IPS-11a (cell line): ENCODE results near the gene PSENEN.
A peak's percentile ranks its signal among the peaks of the same experiment; 100 is the strongest.
"Not testable (repeated sequence)": the region's sequence is repeated elsewhere in the genome, so short reads cannot be mapped to it uniquely, and the experiment has no call there.

Experiments used
- H3K4me3 ChIP-seq: one replicate; pipeline ENCODE4 v1.5.1; 2013; ENCODE audit warnings: low read depth, low read length, control low read depth

The PSENEN gene

DNA sequence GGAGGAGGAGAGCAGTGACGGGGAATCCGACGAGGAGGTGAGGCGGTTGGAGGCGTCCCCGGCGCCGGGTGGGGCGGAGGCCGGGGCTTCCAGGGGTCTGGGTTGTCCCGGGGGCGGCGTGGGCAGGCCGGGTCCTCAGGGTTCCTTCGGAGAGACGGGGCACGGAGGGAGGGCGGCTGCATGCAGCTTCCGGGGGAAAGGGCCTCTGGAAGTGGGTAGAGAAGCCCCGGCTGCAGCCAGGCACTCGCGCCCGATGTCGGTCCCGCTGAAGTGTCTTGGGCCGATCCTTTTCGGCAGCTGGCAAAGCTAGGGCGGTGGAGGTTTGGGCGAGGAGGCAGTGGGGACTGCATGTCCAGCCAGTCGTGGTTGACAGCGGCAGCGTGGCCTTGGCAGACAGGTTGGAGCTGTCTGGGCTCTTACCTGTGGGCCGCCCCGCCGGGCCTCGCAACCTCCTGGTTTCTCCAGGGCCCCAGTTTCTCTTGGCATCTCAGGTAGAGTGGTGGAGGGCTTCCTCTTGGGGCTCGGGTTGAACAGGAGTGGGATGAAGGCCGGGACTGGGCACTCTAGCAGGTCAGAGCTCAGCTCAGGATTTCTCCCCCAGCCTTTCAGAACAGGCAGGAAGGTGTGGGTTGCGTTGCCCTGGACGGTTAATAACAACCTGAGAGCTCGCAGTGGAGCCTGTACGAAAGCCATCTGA lies 27.0 kb upstream of the PSENEN start:
- peak overlapping the region; percentile 82 for H3K4me3 ChIP-seq

- no peak overlapping the region for H3K4me3 ChIP-seq
These were observed 25.9 kb upstream of the PSENEN start for GRCh38 chr19:35719402-35720162.

DNA sequence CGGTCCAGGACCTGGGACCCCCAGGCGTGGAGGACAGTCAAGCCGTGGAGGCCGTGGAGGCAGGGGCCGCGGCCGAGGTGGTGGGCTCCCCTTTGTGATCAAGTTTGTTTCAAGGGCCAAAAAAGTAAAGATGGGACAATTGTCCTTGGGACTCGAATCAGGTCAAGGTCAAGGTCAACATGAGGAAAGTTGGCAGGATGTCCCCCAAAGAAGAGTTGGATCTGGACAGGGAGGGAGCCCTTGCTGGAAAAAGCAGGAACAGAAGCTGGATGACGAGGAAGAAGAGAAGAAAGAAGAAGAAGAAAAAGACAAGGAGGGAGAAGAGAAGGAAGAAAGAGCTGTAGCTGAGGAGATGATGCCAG lies 25.3 kb upstream of the PSENEN start:
- H3K4me3 ChIP-seq = no peak overlapping the region

DNA sequence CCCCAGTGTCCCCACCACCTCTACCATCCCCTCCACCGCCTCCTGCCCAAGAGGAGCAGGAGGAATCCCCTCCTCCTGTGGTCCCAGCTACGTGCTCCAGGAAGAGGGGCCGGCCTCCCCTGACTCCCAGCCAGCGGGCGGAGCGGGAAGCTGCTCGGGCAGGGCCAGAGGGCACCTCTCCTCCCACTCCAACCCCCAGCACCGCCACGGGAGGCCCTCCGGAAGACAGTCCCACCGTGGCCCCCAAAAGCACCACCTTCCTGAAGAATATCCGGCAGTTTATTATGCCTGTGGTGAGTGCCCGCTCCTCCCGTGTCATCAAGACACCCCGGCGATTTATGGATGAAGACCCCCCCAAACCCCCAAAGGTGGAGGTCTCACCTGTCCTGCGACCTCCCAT lies 24.8 kb upstream of the PSENEN start:
- H3K4me3 ChIP-seq = no peak overlapping the region

DNA sequence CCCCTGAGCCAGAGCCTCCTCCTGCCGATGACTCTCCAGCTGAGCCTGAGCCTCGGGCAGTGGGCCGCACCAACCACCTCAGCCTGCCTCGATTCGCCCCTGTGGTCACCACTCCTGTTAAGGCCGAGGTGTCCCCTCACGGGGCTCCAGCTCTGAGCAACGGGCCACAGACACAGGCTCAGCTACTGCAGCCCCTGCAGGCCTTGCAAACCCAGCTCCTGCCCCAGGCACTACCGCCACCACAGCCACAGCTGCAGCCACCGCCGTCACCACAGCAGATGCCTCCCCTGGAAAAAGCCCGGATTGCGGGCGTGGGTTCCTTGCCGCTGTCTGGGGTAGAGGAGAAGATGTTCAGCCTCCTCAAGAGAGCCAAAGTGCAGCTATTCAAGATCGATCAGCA lies 24.1 kb upstream of the PSENEN start:
- H3K4me3 ChIP-seq = no peak overlapping the region

DNA sequence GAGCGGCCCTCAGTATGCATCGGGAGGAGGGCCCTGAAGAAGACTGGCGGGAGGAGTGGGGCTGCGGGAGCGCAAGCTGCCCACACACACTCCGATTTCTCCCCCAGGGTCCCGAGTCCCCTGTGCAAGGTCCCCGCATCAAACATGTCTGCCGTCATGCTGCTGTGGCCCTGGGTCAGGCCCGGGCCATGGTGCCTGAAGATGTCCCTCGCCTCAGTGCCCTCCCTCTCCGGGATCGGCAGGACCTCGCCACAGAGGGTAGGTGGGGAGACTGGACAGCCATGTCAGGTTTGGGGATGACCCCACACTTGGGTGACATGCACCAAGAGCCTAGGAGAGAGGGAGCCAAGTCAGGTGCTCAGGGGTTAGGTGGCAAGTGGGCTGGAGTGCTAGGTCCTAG lies 23.0 kb upstream of the PSENEN start:
- no peak overlapping the region for H3K4me3 ChIP-seq

GRCh38 chr19:35722897-35723296 lies 22.6 kb upstream of the PSENEN start:
- H3K4me3 ChIP-seq = no peak overlapping the region

DNA sequence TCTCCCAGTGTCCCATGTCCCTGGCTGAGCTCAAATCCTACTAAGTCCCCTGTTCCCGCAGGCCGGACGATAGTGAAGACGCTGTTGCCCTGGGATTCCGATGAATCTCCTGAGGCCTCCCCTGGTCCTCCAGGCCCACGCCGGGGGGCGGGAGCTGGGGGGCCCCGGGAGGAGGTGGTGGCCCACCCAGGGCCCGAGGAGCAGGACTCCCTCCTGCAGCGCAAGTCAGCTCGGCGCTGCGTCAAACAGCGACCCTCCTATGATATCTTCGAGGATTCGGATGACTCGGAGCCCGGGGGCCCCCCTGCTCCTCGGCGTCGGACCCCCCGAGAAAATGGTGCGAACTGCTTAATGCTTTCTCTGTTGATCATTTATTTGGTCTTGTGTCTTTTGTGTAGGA lies 21.8 kb upstream of the PSENEN start:
- no peak overlapping the region for H3K4me3 ChIP-seq

DNA sequence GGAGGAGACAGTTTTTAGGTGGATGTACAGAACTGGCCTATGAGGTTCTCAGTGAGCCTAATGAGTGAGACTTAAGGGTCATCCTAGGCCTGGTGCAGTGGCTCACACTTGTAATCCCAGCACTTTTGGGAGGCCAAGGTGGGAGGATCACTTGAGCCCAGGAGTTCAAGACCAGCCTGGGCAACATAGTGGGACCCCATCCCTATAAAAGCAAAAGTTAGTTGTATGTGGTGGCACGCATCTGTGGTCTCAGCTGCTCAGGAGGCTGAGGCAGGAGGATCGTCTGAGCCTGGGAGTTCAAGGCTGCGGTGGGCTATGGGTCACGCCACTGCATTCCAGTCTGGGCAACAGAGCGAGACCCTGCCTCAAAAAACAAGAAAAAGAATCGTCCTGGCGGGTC lies 21.3 kb upstream of the PSENEN start:
- not testable (repeated sequence) for H3K4me3 ChIP-seq

- no peak overlapping the region for H3K4me3 ChIP-seq
These were observed 20.9 kb upstream of the PSENEN start for GRCh38 chr19:35724560-35724959.

- no peak overlapping the region for H3K4me3 ChIP-seq
These were observed 20.1 kb upstream of the PSENEN start for GRCh38 chr19:35725216-35725861.

GRCh38 chr19:35727053-35727955 lies 18.1 kb upstream of the PSENEN start:
- no peak overlapping the region for H3K4me3 ChIP-seq

GRCh38 chr19:35727956-35728706 lies 17.3 kb upstream of the PSENEN start:
- no peak overlapping the region for H3K4me3 ChIP-seq

DNA sequence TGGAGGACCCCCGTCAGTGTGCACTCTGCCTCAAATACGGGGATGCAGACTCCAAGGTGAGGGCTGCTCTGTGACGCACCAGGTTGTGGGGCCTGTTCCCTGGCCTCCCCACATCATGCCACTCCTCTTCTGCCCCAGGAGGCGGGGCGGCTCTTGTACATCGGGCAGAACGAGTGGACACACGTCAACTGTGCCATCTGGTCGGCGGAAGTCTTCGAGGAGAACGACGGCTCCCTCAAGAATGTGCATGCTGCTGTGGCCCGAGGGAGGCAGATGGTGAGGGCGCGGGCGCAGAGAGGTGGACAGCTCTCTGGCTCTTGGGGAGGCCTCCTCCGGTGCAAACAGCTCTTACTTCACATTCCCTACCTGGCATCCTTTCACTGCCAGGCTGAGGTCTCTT lies 16.4 kb upstream of the PSENEN start:
- no peak overlapping the region for H3K4me3 ChIP-seq

- no peak overlapping the region for H3K4me3 ChIP-seq
These were observed 15.7 kb upstream of the PSENEN start for GRCh38 chr19:35729763-35730162.

GRCh38 chr19:35730326-35730725 lies 15.1 kb upstream of the PSENEN start:
- no peak overlapping the region for H3K4me3 ChIP-seq

- H3K4me3 ChIP-seq = no peak overlapping the region
These were observed 14.1 kb upstream of the PSENEN start for GRCh38 chr19:35731353-35731752.

- no peak overlapping the region for H3K4me3 ChIP-seq
These were observed 13.6 kb upstream of the PSENEN start for GRCh38 chr19:35731779-35732405.

DNA sequence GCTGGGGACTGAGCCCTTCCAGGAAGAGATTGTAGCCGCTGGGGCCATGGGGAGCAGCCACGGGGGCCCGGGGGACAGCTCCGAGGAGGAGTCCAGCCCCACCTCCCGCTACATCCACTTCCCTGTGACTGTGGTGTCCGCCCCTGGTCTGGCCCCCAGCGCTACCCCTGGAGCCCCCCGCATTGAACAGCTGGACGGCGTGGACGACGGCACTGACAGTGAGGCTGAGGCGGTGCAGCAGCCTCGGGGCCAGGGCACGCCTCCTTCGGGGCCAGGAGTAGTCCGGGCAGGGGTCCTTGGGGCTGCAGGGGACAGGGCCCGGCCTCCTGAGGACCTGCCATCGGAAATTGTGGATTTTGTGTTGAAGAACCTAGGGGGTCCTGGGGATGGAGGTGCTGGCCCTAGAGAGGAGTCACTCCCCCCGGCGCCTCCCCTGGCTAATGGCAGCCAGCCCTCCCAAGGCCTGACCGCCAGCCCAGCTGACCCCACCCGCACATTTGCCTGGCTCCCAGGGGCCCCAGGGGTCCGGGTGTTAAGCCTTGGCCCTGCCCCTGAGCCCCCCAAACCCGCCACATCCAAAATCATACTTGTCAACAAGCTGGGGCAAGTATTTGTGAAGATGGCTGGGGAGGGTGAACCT lies 12.8 kb upstream of the PSENEN start:
- H3K4me3 ChIP-seq = no peak overlapping the region
